ACHN (cell line): ENCODE results near the gene ITGB4.
A peak's percentile ranks its signal among the peaks of the same experiment; 100 is the strongest.
"Not testable (repeated sequence)": the region's sequence is repeated elsewhere in the genome, so short reads cannot be mapped to it uniquely, and the experiment has no call there.

ENCODE experiments used
- DNase-seq: peaks from one replicate; pipeline ENCODE4 v3.0.0-alpha.2; 2015
- in situ Hi-C: cut with HindIII; loops from 2 replicates; pipeline ENCODE4 v1.10.0; 2017; ENCODE audit warnings: low sequenced_read_pairs, low pct_ligation_motif_present, low pct_unique_long_range_greater_than_20kb

The ITGB4 gene

GRCh38 chr17:75777296-75777922, 56.1 kb downstream of the ITGB4 start:
- DNase-seq, result no peak
- in situ Hi-C loops, result no loop called here

GRCh38 chr17:75778066-75778860, 57.0 kb downstream of the ITGB4 start:
- in situ Hi-C loops, result not testable (repeated sequence)
- DNase-seq, result peak; percentile 23

GRCh38 chr17:75778861-75779249, 57.6 kb downstream of the ITGB4 start:
- DNase-seq, result no peak
- in situ Hi-C loops, result no loop called here

DNA sequence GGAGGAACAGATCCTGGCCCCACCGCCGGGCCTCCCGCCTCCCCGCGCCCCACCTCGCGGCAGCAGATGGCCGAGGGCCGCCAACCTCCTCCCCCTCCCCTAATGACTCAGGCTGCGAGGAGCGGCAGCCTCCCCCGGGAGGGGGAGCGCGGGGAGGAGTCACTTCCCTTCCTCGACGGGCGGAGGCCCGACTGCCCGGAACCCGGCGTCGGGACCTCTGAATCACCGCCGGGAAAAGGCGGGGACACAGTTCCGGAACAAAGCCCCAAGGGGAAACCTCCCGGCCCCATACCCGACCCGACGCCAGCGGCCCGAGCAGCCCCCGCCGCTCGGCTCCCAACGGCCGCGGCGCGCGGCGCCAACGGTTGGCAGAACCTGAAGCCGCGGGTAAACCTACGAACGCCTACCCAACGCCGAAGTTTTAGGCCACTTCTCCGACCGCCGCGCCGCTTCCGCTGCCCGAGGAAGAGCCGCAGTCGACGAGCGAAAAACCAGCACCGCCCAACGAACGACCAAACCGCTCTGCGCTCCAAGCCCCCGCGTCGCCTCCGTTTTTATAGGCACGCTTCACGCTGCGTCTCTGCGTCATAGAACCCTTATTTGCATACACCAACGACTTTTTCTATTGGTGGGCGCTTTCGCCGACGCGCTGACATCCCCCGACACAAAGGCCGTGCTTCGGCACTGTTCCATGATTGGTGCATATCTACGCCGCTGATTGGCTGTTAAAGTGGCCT, 58.2 kb downstream of the ITGB4 start:
- in situ Hi-C loops, result no loop called here
- DNase-seq, result peak; percentile 100

- in situ Hi-C loops, result no loop called here
- no peak for DNase-seq
These were observed 59.0 kb downstream of the ITGB4 start for GRCh38 chr17:75779987-75780889.

- peak; percentile 68 for DNase-seq
- in situ Hi-C loops, result no loop called here
These were observed 62.0 kb downstream of the ITGB4 start for GRCh38 chr17:75783069-75783783.

DNA sequence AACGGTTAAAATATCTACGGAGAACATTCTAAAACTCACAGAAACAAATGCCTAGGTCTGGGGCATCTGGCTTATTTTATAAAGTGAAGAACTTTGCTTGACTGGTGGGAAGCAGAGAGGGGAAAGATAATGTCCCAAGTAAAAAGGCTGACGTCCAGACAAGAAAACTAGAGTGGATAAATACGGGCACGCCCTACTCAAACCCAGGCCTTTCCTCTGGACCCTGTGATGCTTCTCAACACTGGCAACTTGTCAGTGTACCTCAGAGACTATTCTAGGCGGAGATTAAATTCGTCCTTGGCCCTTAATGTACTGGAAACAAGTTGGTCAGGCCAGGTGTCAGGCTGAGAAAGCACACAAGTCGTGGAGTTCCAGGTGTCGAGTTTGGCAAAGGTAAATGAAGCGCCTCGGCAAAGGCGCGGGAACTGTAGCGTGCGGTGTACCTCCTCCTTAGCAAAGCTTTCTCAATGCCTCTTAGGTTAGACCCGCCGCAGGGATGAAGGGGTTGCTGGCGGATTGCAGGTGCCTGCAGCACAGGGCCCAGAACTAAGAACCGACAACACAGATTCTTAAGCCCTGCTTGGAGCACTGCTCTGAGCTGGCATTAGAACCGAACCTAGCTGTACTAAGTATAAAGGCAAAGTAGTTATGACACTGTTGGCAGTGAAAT, 62.7 kb downstream of the ITGB4 start:
- DNase-seq, result peak; percentile 23
- in situ Hi-C loops, result no loop called here

DNA sequence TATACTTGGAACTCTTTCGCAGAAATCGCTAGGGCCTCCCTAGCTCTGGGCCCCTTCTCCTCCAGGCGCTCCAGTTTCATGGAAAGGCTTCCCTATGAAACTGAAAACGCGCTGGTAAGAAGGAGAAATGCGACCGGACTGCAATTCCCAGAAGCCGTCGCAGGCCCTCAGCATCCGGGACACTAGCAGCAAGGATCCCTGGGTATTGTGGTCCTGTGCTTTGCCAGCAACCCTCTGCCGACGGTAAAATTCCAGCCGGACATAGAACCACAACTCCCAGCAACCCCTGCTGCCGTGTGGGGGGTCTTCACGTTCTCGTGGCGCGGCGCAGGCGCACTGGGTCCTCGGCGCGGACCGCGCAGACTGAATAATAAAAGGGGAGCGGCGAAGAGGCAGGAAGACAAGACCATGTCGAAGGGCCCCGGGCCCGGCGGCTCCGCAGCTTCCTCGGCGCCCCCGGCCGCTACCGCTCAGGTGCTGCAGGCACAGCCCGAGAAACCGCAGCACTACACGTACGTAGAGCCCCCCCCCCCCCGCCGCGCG, 63.3 kb downstream of the ITGB4 start, which contains the start of gene UNK:
Gene UNK, plus strand, starts transcription at position 334 of the 543 bp plus-strand sequence. Its CDS starts 75 bp downstream, at position 409.
- DNase-seq, result peak; percentile 99
- in situ Hi-C loops, result no loop called here

GRCh38 chr17:75785016-75785890, 64.0 kb downstream of the ITGB4 start:
- in situ Hi-C loops, result no loop called here
- DNase-seq, result peak; percentile 76

DNA sequence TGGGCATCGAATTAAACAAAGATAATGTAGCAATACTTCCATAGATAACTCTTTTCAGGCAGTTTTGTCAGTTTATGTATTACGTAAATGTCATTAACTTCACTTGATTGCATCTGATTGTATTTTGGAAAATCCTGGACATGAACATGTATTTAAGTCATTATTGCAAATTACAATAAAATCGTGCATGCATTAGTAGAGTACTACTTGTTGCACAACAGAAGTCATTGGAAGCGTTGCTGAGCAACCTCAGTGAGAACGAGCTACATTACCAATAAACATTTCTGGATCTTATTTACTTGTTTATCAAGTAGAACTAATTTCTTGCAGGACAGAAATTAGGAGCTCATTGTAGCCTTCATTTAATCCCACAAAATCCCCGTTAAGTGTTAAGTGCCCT, 70.0 kb downstream of the ITGB4 start:
- no peak for DNase-seq
- in situ Hi-C loops, result no loop called here

- in situ Hi-C loops, result no loop called here
- no peak for DNase-seq
These were observed 72.2 kb downstream of the ITGB4 start for GRCh38 chr17:75793460-75793859.

GRCh38 chr17:75795820-75796607, 74.8 kb downstream of the ITGB4 start:
- no peak for DNase-seq
- in situ Hi-C loops, result no loop called here

DNA sequence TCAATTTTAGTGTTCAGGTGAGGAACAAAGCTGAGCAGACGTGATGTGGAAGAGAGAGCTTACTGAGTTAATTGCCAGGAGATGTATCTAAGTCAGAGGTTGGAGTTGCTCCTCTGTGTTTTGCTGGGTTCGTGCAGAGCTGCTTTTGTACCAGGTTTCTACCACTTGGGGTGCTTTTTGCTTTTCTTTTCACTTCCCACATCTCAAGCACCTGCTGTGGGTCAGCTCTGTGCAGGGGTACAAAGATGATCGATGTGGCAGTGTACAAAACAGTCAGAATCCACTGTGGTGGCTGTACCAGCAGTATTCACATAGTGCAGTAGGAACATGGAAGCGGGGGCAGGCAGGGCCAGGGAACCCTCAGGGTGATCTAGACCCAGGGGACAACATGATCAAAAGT, 78.1 kb downstream of the ITGB4 start:
- in situ Hi-C loops, result no loop called here
- DNase-seq, result no peak

DNA sequence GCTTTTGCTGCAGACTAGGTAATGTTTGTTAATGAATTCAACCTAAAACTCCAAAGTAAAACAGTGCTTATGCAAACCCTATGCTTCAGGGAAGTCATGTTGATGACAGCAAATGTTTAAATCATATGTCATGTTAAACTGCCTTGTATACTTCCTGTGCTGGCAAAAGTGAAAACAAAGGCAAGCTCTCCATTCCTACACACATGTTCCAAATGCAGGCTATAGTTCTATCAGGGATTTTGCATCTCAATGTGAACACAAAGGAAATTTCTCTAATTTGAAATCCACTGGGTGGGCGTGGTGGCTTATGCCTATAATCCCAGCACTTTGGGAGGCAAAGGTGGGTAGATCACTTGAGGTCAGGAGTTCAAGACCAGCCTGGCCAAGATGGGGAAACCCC, 82.6 kb downstream of the ITGB4 start:
- DNase-seq, result no peak
- in situ Hi-C loops, result no loop called here

GRCh38 chr17:75806822-75807500, 85.7 kb downstream of the ITGB4 start:
- in situ Hi-C loops, result no loop called here
- DNase-seq, result no peak
